Hepatocyte (in vitro differentiated cells): ENCODE results near the gene PRKD3.

Source experiments
- CTCF ChIP-seq: fragments of 200-600 bp; sonication (generic); IDR thresholded peaks from 2 replicates; pipeline ENCODE4 v1.5.1; 2016; ENCODE audit warnings: antibody characterized with exemption, mild to moderate bottlenecking; ENCODE audit not compliant: poor library complexity
- EZH2phosphoT487 ChIP-seq: fragments of 200-600 bp; sonication (generic); IDR thresholded peaks from one replicate; pipeline ENCODE4 v1.6.1; 2018; ENCODE audit warnings: antibody characterized with exemption, mild to moderate bottlenecking, low read depth, moderate library complexity; ENCODE audit not compliant: unreplicated experiment, severe bottlenecking

- TF ChIP-seq CTCF (no peak), EZH2phosphoT487 (no peak)
These were observed 6.2 kb downstream of the PRKD3 start for GRCh38 chr2:37318401-37318800.
